OCI-LY7 (cell line): Measurements from ENCODE around the gene PARD3B. TPM values are rescaled to one million over a fixed set of nuclear protein-coding genes. Genes with fewer than 3 reads are reported as not detected.

Source experiments
- BruUV-seq: library from RNA; stranded (reverse); fragments of 400-500 nt; replicated peaks from 2 replicates; lab custom pipeline; 2021; lab: Mats Ljungman, UMichigan
- CTCF ChIA-PET: fragments of 300-600 bp; sonication (Branson Sonifier 250); formaldehyde crosslinking; loops from one replicate; lab custom pipeline; 2022; ENCODE audit warnings: antibody characterized with exemption; ENCODE audit not compliant: unreplicated experiment; lab: Charles Lee
- POLR2A ChIA-PET: fragments of 300-600 bp; sonication (Branson Sonifier 250); formaldehyde crosslinking; loops from one replicate; lab custom pipeline; 2022; ENCODE audit warnings: antibody characterized with exemption; lab: Charles Lee
- DNase-seq: peaks from one replicate; pipeline ENCODE4 v3.0.0-alpha.2; 2015; ENCODE audit warnings: low spot score
- H2AFZ ChIP-seq: fragments of 200-600 bp; sonication (generic), shearing (Covaris generic); 2 replicates; pipeline ENCODE4 v1.6.1; 2014; ENCODE audit warnings: mild to moderate bottlenecking, antibody characterized with exemption, low read length, moderate library complexity
- H3K27ac ChIP-seq: fragments of 200-600 bp; sonication (generic); 2 replicates; pipeline ENCODE4 v1.5.1; 2014; ENCODE audit warnings: mixed run types, low read depth, mild to moderate bottlenecking, moderate library complexity, low read length, inconsistent platforms; ENCODE audit not compliant: poor library complexity, severe bottlenecking
- H3K36me3 ChIP-seq: fragments of 200-600 bp; sonication (generic); 2 replicates; pipeline ENCODE4 v1.6.1; 2014; ENCODE audit warnings: mild to moderate bottlenecking, antibody characterized with exemption, low read length, moderate library complexity, mixed read lengths; ENCODE audit not compliant: insufficient read depth
- H3K4me1 ChIP-seq: fragments of 200-600 bp; sonication (generic); 2 replicates; pipeline ENCODE4 v1.5.1; 2014; ENCODE audit warnings: mild to moderate bottlenecking, low read length; ENCODE audit not compliant: insufficient read depth, poor library complexity, severe bottlenecking
- H3K4me2 ChIP-seq: fragments of 200-600 bp; sonication (generic); 2 replicates; pipeline ENCODE4 v1.6.1; 2014; ENCODE audit warnings: mild to moderate bottlenecking, low read length
- H3K4me3 ChIP-seq: fragments of 200-600 bp; sonication (generic); 2 replicates; pipeline ENCODE4 v1.5.1; 2014; ENCODE audit warnings: mild to moderate bottlenecking, low read depth, low read length; ENCODE audit not compliant: poor library complexity, severe bottlenecking
- H3K79me2 ChIP-seq: fragments of 200-600 bp; sonication (generic); 2 replicates; pipeline ENCODE4 v1.6.1; 2016; ENCODE audit warnings: low read depth, mild to moderate bottlenecking, low read length, moderate library complexity, mixed read lengths; ENCODE audit not compliant: insufficient read depth
- H3K9me2 ChIP-seq: fragments of 200-600 bp; sonication (generic); 2 replicates; pipeline ENCODE4 v1.6.1; 2016; ENCODE audit warnings: mild to moderate bottlenecking, low read length, mixed read lengths; ENCODE audit not compliant: insufficient read depth
- H3K9me3 ChIP-seq: fragments of 200-600 bp; sonication (generic); 2 replicates; pipeline ENCODE4 v1.6.1; 2014; ENCODE audit warnings: mild to moderate bottlenecking, mixed run types, low read length, mixed read lengths
- H4K20me1 ChIP-seq: fragments of 200-600 bp; sonication (generic); 2 replicates; pipeline ENCODE4 v1.6.1; 2014; ENCODE audit warnings: mild to moderate bottlenecking, antibody characterized with exemption, low read length, moderate library complexity, mixed read lengths; ENCODE audit not compliant: insufficient read depth
- EZH2phosphoT487 ChIP-seq: fragments of 200-600 bp; sonication (generic); IDR thresholded peaks from 2 replicates; pipeline ENCODE4 v1.6.1; 2018; ENCODE audit warnings: low read depth, borderline replicate concordance, mild to moderate bottlenecking, mixed run types, antibody characterized with exemption, low read length, moderate library complexity, mixed read lengths
- intact Hi-C: fragments of 100-400 bp; cut with micrococcal nuclease; formaldehyde crosslinking; loops from one replicate; pipeline ENCODE4 v1.10.0; 2022; ENCODE audit not compliant: unreplicated experiment
- total RNA-seq, 2 experiments: library from RNA; depleted of rRNA in 1 of 2; stranded (reverse); fragments of >200 nt in 1 of 2; shearing (Covaris generic) in 1 of 2; gene quantifications; 2 replicates each; pipeline ENCODE4 v1.2.3, GENCODE V29; 2014 to 2022
- TF ChIP-seq, protein P1 (sequence below): fragments of 200-600 bp; sonication (generic); conservative IDR thresholded peaks from 2 replicates; pipeline ENCODE4 v1.5.1; 2014; ENCODE audit warnings: mild to moderate bottlenecking, antibody characterized with exemption, low read length, moderate library complexity, mixed read lengths

Gene PARD3B
- total RNA-seq, 2 experiments from 2014 or later, result not detected

DNA sequence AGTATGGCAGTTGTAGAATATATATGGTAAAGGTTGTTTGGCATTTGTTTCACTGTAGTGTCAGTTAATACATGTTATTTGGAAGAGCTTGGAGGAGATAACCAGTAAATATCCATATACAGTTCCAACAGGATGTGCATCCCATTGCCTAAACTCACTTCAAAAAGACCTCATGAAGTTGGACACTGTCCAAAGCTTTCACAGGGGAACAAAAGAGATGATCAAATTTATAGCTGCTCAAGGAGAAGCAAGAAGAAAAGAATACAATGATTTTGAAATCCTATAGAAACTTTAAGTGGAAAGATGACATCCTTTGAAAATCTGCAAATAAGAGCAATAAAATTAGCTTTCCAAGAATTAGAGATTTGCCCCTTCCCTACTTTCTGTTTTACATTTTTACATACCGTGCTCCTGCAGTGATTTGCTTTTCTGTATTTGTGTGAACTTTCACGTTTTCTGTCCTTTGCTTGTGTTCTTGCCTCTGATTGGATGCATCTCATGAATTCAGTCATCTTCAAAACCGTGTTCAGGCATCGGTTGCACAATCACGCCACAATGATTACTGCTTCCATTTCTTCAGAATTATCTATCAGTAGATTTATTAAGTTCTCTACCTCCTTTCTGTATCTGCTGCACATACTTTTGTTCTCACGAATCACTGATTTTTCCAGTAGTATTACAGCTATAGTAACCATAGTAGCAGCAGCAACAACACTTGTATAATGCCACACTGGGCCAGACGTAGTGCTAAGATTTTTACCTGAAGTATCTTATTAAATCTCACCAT, 83.8 kb downstream of the PARD3B start:
- Histone ChIP-seq H3K27ac (no peak overlapping the region), H3K9me2 (no peaks in the 10 kb centered on the region), H3K4me1 (no peaks in the 10 kb centered on the region), H4K20me1 (no peaks in the 10 kb centered on the region), H3K36me3 (no peaks in the 10 kb centered on the region), H3K4me2 (no peak overlapping the region), H2AFZ (no peak overlapping the region), H3K9me3 (no peaks in the 10 kb centered on the region), H3K4me3 (no peak overlapping the region), H3K79me2 (no peaks in the 10 kb centered on the region)
- ChIA-PET CTCF (no interaction called here), POLR2A (interaction anchor here (0.7 kb wide), 1 partner anchor 249 kb away, joined by 3 read pairs; no protein-coding TSS in a partner anchor)
- BruUV-seq, result no TSS peak
- no peak for TF ChIP-seq EZH2phosphoT487
- TF ChIP-seq, protein P1, sequence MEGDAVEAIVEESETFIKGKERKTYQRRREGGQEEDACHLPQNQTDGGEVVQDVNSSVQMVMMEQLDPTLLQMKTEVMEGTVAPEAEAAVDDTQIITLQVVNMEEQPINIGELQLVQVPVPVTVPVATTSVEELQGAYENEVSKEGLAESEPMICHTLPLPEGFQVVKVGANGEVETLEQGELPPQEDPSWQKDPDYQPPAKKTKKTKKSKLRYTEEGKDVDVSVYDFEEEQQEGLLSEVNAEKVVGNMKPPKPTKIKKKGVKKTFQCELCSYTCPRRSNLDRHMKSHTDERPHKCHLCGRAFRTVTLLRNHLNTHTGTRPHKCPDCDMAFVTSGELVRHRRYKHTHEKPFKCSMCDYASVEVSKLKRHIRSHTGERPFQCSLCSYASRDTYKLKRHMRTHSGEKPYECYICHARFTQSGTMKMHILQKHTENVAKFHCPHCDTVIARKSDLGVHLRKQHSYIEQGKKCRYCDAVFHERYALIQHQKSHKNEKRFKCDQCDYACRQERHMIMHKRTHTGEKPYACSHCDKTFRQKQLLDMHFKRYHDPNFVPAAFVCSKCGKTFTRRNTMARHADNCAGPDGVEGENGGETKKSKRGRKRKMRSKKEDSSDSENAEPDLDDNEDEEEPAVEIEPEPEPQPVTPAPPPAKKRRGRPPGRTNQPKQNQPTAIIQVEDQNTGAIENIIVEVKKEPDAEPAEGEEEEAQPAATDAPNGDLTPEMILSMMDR, result no peak
- DNase-seq, result no peak
- intact Hi-C loops, result no loop called here

DNA sequence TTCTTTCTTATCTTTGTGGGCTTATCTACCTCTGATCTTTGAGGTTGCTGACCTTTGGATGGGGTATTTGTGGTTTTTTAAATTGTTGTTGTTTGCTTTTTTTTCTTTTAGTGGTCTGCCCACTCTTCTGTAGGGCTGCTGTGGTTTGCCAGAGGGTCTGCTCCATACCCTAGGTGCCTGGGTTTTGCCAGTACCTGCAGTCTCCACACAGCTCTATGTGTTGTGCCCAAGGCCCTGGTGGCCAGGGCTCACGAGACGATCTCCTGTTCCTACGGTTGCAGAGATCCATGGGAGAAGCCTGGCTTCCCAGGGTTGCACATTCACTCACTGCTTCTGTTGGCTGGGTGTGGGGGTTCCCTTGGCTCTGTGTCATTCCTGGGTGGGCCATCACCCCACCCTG, 87.1 kb downstream of the PARD3B start:
- Histone ChIP-seq H2AFZ (no peak overlapping the region), H3K4me1 (no peaks in the 10 kb centered on the region), H3K79me2 (no peaks in the 10 kb centered on the region), H3K36me3 (no peaks in the 10 kb centered on the region), H3K9me3 (no peaks in the 10 kb centered on the region), H4K20me1 (no peaks in the 10 kb centered on the region), H3K9me2 (no peaks in the 10 kb centered on the region), H3K4me3 (no peak overlapping the region), H3K4me2 (no peak overlapping the region), H3K27ac (no peak overlapping the region)
- TF ChIP-seq, protein P1, result no peak
- TF ChIP-seq EZH2phosphoT487, result no peak
- DNase-seq, result no peak
- BruUV-seq, result no TSS peak
- POLR2A ChIA-PET, result no interaction called here
- CTCF ChIA-PET, result no interaction called here
- intact Hi-C loops, result no loop called here

DNA sequence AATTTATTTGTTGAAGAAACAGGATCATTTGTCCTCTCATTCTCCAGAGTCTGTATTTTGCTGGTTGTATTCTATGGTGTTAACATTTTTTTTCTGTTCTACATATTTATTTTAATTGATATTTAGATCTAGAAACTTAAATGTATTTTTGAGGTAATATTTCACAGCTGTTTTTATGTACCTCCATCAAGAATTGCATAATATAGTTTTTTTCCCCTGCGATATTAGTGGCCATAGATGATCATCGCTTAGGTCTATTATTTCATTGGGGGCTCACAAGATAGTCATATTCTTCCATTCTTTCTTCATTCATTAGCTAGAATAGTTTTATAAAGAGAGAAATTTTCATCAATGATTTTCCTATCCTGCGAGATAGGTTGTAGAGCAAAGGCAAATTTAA, 89.3 kb downstream of the PARD3B start:
- TF ChIP-seq, protein P1, result no peak
- TF ChIP-seq EZH2phosphoT487, result no peak
- ChIA-PET POLR2A (interaction anchor here (0.9 to 1.1 kb wide), 2 partner anchors 12 to 19 kb away, joined by 3 to 5 read pairs; no protein-coding TSS in a partner anchor), CTCF (no interaction called here)
- H2AFZ ChIP-seq, result no peak overlapping the region
- no peak overlapping the region for H3K27ac ChIP-seq
- BruUV-seq, result no TSS peak
- intact Hi-C loops, result no loop called here
- no peak overlapping the region for H3K4me3 ChIP-seq
- DNase-seq, result no peak
- no peaks in the 10 kb centered on the region for H3K9me3 ChIP-seq
- no peaks in the 10 kb centered on the region for H3K9me2 ChIP-seq
- H3K4me2 ChIP-seq, result no peak overlapping the region
- no peaks in the 10 kb centered on the region for H3K4me1 ChIP-seq
- H3K36me3 ChIP-seq, result no peaks in the 10 kb centered on the region
- H3K79me2 ChIP-seq, result no peaks in the 10 kb centered on the region
- H4K20me1 ChIP-seq, result no peaks in the 10 kb centered on the region
